Panc1 (cell line): ENCODE data around the gene PIWIL1. TPM values are rescaled to one million over a fixed set of nuclear protein-coding genes. Genes with fewer than 3 reads are reported as not detected.

Experiments used
- ATAC-seq: fragments of 200-7000 bp; cut with Tn5 transposase; 2 replicates; pipeline ENCODE4 v1.9.1; 2020; ENCODE audit warnings: mild to moderate bottlenecking, moderate library complexity
- BruUV-seq: library from RNA; stranded (reverse); fragments of 400-500 nt; replicated peaks from 2 replicates; lab custom pipeline; 2021; lab: Mats Ljungman, UMichigan
- CTCF ChIA-PET: fragments of 300-600 bp; sonication (Branson Sonifier 250); formaldehyde crosslinking; loops from one replicate; lab custom pipeline; 2022; ENCODE audit warnings: antibody characterized with exemption; lab: Charles Lee
- POLR2A ChIA-PET: fragments of 300-600 bp; sonication (Branson Sonifier 250); formaldehyde crosslinking; loops from one replicate; lab custom pipeline; 2022; ENCODE audit warnings: antibody characterized with exemption; lab: Charles Lee
- DNase-seq: peaks from one replicate; pipeline ENCODE4 v3.0.0-alpha.2; 2010; ENCODE audit warnings: low read depth, low spot score
- H3K27ac ChIP-seq: 2 replicates; pipeline ENCODE4 v1.5.1; 2011; ENCODE audit warnings: mild to moderate bottlenecking, low read length, inconsistent platforms
- H3K27me3 ChIP-seq: fragments of 200-500 bp; sonication (Bioruptor generic); 2 replicates; pipeline ENCODE4 v1.6.0; 2014; ENCODE audit warnings: low read length, inconsistent platforms; ENCODE audit not compliant: control insufficient read depth, insufficient read depth
- H3K36me3 ChIP-seq: fragments of 200-500 bp; sonication (Bioruptor generic); 2 replicates; pipeline ENCODE4 v1.5.1; 2014; ENCODE audit warnings: inconsistent platforms, mild to moderate bottlenecking, low read length, moderate library complexity; ENCODE audit not compliant: control insufficient read depth, insufficient read depth
- H3K4me1 ChIP-seq: 2 replicates; pipeline ENCODE4 v1.5.1; 2011; ENCODE audit warnings: inconsistent platforms, mild to moderate bottlenecking, low read length, moderate library complexity; ENCODE audit not compliant: control insufficient read depth, insufficient read depth
- H3K4me3 ChIP-seq, 2 experiments: 2 replicates each; pipeline ENCODE4 v1.5.1; 2011 to 2012; ENCODE audit warnings: low read depth in 2 of 2, low read length in 2 of 2, mild to moderate bottlenecking in 2 of 2, inconsistent platforms in 1 of 2, moderate library complexity in 1 of 2
- H3K9me3 ChIP-seq: fragments of 200-500 bp; sonication (Bioruptor generic); 2 replicates; pipeline ENCODE4 v1.5.1; 2014; ENCODE audit warnings: low read depth, mild to moderate bottlenecking, inconsistent platforms, low read length, moderate library complexity; ENCODE audit not compliant: control insufficient read depth, insufficient read depth
- POLR2AphosphoS5 ChIP-seq: IDR thresholded peaks from 2 replicates; pipeline ENCODE4 v1.6.1; 2012; ENCODE audit warnings: mild to moderate bottlenecking, low read depth, low read length, moderate library complexity
- SIN3A ChIP-seq: IDR thresholded peaks from 2 replicates; pipeline ENCODE4 v1.6.1; 2012; ENCODE audit warnings: low read depth, mild to moderate bottlenecking, low read length, moderate library complexity, borderline replicate concordance; ENCODE audit not compliant: insufficient read depth
- TCF7L2 ChIP-seq: IDR thresholded peaks from 2 replicates; pipeline ENCODE4 v1.6.1; 2011; ENCODE audit warnings: mild to moderate bottlenecking, low read depth, low read length, inconsistent platforms
- in situ Hi-C: cut with HindIII; loops from 2 replicates; pipeline ENCODE4 v1.10.0; 2016; ENCODE audit warnings: low sequenced_read_pairs, low pct_unique_long_range_greater_than_20kb
- intact Hi-C: fragments of 100-400 bp; cut with micrococcal nuclease; formaldehyde crosslinking; loops from one replicate; pipeline ENCODE4 v1.10.0; 2022; ENCODE audit not compliant: unreplicated experiment
- total RNA-seq: library from RNA; stranded (reverse); gene quantifications from one replicate; pipeline ENCODE4 v1.2.1, GENCODE V29; 2021; ENCODE audit not compliant: unreplicated experiment
- TF ChIP-seq, protein P1 (sequence below), 2 experiments: IDR thresholded peaks; 2 replicates each; pipeline ENCODE4 v1.6.1; 2011 to 2012; ENCODE audit warnings: low read depth in 2 of 2, control low read depth in 1 of 2, low read length in 1 of 2, mild to moderate bottlenecking in 1 of 2, moderate library complexity in 1 of 2; ENCODE audit not compliant: insufficient read depth in 1 of 2
- TF ChIP-seq, protein P2 (sequence below): fragments of 450-650 bp; IDR thresholded peaks from 2 replicates; pipeline ENCODE4 v1.5.1; 2017; ENCODE audit warnings: mild to moderate bottlenecking

Gene PIWIL1
- total RNA-seq, 1 experiment from 2014 or later: not detected

DNA sequence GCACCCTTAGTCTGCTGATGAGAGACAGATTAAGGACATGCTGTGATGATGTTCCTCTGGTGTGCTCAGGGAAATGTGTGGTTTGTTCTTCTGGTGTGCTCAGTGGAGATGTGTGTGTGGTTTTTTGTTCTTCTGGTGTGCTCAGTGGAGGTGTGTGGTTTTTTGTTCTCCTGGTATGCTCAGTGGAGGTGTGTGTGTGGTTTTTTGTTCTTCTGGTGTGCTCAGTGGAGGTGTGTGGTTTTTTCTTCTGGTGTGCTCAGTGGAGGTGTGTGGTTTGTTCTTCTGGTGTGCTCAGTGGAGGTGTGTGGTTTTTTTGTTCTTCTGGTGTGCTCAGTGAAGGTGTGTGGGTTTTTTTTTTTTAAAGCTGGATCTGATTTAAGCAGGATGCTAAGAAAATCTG is 15.4 kb downstream of the PIWIL1 start:
- ATAC-seq: no peak
- ChIA-PET CTCF (no interaction called here), POLR2A (no interaction called here)
- H3K9me3 ChIP-seq: no peaks in the 10 kb centered on the region
- no peak overlapping the region for H3K4me3 ChIP-seq
- intact Hi-C loops (no loop called here), in situ Hi-C loops (no loop called here)
- no peak for DNase-seq
- H3K4me1 ChIP-seq: no peaks in the 10 kb centered on the region
- H3K27me3 ChIP-seq: peaks cover 24% of the 10 kb centered on the region
- BruUV-seq: no TSS peak
- TF ChIP-seq, protein P1, sequence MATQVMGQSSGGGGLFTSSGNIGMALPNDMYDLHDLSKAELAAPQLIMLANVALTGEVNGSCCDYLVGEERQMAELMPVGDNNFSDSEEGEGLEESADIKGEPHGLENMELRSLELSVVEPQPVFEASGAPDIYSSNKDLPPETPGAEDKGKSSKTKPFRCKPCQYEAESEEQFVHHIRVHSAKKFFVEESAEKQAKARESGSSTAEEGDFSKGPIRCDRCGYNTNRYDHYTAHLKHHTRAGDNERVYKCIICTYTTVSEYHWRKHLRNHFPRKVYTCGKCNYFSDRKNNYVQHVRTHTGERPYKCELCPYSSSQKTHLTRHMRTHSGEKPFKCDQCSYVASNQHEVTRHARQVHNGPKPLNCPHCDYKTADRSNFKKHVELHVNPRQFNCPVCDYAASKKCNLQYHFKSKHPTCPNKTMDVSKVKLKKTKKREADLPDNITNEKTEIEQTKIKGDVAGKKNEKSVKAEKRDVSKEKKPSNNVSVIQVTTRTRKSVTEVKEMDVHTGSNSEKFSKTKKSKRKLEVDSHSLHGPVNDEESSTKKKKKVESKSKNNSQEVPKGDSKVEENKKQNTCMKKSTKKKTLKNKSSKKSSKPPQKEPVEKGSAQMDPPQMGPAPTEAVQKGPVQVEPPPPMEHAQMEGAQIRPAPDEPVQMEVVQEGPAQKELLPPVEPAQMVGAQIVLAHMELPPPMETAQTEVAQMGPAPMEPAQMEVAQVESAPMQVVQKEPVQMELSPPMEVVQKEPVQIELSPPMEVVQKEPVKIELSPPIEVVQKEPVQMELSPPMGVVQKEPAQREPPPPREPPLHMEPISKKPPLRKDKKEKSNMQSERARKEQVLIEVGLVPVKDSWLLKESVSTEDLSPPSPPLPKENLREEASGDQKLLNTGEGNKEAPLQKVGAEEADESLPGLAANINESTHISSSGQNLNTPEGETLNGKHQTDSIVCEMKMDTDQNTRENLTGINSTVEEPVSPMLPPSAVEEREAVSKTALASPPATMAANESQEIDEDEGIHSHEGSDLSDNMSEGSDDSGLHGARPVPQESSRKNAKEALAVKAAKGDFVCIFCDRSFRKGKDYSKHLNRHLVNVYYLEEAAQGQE (IDR thresholded peaks at IDR 0.05; ENCODE audit: insufficient read depth in 1 of 2, low read depth in 2 of 2, low read length in 1 of 2): no peak
- TF ChIP-seq, protein P2, sequence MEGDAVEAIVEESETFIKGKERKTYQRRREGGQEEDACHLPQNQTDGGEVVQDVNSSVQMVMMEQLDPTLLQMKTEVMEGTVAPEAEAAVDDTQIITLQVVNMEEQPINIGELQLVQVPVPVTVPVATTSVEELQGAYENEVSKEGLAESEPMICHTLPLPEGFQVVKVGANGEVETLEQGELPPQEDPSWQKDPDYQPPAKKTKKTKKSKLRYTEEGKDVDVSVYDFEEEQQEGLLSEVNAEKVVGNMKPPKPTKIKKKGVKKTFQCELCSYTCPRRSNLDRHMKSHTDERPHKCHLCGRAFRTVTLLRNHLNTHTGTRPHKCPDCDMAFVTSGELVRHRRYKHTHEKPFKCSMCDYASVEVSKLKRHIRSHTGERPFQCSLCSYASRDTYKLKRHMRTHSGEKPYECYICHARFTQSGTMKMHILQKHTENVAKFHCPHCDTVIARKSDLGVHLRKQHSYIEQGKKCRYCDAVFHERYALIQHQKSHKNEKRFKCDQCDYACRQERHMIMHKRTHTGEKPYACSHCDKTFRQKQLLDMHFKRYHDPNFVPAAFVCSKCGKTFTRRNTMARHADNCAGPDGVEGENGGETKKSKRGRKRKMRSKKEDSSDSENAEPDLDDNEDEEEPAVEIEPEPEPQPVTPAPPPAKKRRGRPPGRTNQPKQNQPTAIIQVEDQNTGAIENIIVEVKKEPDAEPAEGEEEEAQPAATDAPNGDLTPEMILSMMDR: no peak
- TF ChIP-seq TCF7L2: no peak
- TF ChIP-seq SIN3A: no peak
- no peak for TF ChIP-seq POLR2AphosphoS5
- no peak overlapping the region for H3K27ac ChIP-seq
- H3K36me3 ChIP-seq: no peaks in the 10 kb centered on the region

DNA sequence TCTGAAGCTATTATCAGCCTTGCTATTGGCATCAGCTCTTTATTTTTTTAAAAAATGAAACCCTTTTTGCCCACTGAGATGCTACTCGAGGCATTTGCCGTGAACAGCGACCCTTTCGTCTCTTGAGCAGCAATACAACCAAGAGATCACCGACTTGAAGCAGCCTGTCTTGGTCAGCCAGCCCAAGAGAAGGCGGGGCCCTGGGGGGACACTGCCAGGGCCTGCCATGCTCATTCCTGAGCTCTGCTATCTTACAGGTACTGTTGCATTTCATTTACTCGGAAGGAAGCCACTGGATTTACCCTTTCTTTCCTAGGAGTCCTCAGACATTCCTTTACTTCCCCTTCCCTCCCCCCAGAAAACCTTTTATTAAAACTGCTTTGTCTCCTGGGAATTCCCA is 16.7 kb downstream of the PIWIL1 start:
- in situ Hi-C loops (no loop called here), intact Hi-C loops (no loop called here)
- ATAC-seq (no peak), DNase-seq (no peak)
- H3K27me3 ChIP-seq: peaks cover 25% of the 10 kb centered on the region
- POLR2A ChIA-PET: no interaction called here
- no peak overlapping the region for H3K4me3 ChIP-seq
- CTCF ChIA-PET: no interaction called here
- no peak overlapping the region for H3K27ac ChIP-seq
- H3K9me3 ChIP-seq: no peaks in the 10 kb centered on the region
- TF ChIP-seq, protein P1 (IDR thresholded peaks at IDR 0.05; ENCODE audit: insufficient read depth in 1 of 2, low read depth in 2 of 2, low read length in 1 of 2): no peak
- TF ChIP-seq, protein P2: no peak
- TF ChIP-seq SIN3A (no peak), POLR2AphosphoS5 (no peak), TCF7L2 (no peak)
- no peaks in the 10 kb centered on the region for H3K36me3 ChIP-seq
- no peaks in the 10 kb centered on the region for H3K4me1 ChIP-seq
- no TSS peak for BruUV-seq
